GM12873 (cell line): ENCODE data around the gene FDX1.

Experiments used
- TF ChIP-seq, protein P1 (sequence below): IDR thresholded peaks from 2 replicates; pipeline ENCODE4 v1.5.1; 2012; ENCODE audit warnings: low read depth, mild to moderate bottlenecking, moderate library complexity, low read length, control low read depth; ENCODE audit not compliant: insufficient read depth; ENCODE audit errors: missing control alignments

The FDX1 gene

DNA sequence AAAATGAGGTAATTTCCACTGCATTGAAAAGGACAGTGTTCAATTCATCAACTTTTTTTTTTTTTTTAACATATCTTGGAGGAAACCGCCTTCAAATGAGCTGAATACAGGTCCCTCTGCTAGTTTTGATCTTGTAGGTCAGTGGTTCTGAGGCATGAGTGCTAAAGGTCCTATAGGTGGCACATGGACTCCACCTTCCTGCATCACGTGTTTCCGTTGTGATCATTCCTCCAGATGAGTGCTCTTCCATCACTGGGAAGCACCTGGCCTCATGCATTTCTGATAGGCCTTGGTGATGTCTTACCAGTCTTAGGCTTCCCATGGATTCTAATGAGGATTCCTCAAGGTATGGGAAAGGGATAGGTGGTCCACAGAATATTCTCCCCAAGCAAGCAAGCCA, 37.8 kb downstream of the FDX1 start:
- TF ChIP-seq, protein P1, sequence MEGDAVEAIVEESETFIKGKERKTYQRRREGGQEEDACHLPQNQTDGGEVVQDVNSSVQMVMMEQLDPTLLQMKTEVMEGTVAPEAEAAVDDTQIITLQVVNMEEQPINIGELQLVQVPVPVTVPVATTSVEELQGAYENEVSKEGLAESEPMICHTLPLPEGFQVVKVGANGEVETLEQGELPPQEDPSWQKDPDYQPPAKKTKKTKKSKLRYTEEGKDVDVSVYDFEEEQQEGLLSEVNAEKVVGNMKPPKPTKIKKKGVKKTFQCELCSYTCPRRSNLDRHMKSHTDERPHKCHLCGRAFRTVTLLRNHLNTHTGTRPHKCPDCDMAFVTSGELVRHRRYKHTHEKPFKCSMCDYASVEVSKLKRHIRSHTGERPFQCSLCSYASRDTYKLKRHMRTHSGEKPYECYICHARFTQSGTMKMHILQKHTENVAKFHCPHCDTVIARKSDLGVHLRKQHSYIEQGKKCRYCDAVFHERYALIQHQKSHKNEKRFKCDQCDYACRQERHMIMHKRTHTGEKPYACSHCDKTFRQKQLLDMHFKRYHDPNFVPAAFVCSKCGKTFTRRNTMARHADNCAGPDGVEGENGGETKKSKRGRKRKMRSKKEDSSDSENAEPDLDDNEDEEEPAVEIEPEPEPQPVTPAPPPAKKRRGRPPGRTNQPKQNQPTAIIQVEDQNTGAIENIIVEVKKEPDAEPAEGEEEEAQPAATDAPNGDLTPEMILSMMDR: no peak

DNA sequence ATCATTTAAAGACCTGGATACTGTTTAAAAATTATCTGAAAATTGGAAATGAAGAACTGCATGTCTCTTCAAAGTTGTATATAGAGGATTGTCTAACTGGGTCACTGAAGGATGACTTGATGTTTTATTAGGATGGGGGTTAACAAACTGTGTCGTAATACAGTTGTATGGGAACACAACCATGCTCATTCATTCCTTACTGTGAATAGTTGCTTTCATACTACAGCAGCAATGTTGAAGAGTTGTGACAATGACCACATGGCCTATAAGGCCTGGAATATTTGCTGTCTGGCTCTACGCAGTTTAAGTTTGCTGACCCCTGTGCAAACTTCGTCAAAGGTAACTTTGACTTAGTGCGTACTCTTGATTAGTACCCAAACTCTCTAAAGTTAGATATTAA, 38.4 kb downstream of the FDX1 start:
- TF ChIP-seq, protein P1: no peak

DNA sequence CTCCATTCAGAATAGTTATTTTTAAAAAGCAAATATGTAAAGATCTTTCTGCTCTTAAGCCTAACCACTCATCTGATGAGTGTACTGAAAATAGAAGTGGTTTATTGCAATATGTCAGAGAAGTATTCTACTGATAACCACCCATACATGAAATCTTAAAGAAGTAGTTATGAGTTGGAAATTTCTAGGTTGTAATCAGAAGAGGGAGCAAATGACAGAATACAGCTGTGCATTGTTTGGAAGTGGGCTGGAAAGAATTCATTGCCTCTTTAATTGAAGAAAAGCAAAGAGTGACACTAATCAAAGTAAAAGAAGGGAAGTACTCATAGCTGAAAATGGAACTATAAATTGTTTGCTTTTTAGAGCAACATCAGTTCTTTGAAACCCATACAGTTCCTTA, 39.4 kb downstream of the FDX1 start:
- TF ChIP-seq, protein P1: no peak

DNA sequence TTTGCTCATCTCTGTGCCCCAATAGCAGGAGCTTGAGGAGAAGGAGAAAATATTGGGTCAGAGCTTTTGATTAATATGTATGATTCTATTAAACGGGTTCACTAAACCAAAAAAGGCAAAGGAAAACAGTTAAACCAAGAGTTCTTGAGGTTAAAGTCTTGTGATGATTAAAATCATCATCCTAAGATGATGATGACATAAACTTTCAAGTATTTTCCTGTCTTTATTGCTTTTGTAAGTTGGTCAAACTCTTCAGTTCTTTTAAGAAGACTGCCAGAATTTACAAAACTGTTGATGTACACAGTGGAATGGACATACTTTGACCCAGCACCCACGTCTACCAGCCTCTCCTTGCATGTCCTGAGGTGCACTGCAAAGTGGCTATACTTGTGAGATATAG, 41.0 kb downstream of the FDX1 start:
- TF ChIP-seq, protein P1: no peak

DNA sequence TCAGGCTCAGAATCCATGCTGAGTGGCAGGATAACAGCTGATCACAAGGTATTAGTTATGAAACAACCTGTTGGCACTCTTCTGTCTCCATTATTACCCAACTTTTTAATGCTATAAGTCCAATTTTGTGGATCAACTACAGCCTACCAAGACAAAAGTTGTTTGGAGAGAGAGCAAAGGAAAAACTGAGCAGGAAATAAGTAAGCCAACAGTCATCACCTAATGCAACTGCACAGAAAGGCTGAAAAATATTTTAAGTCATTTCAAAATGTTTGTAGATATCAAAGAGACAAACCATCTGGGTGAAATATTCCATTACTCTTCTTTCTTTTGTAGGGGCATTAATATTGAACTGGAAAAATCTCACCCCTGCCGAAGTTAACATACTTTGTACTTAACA, 41.6 kb downstream of the FDX1 start:
- TF ChIP-seq, protein P1: no peak

DNA sequence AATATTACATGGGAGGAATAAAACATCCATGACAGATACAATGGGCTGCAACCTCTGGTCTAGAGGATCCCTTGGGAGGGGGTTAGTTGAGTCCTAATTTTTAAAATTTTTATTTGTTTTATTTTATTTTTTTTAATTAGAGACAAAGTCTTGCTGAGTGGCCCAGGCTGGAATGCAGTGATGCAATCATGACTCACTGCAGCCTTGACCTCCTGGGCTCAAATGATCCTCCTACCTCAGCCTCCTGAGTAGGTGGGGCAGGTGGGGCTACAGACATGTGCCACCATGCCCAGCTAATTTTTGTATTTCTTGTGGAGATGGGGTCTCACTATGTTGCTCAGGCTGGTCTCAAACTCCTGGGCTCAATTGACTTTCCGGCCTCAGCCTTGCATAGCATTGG, 43.1 kb downstream of the FDX1 start:
- TF ChIP-seq, protein P1: no peak

DNA sequence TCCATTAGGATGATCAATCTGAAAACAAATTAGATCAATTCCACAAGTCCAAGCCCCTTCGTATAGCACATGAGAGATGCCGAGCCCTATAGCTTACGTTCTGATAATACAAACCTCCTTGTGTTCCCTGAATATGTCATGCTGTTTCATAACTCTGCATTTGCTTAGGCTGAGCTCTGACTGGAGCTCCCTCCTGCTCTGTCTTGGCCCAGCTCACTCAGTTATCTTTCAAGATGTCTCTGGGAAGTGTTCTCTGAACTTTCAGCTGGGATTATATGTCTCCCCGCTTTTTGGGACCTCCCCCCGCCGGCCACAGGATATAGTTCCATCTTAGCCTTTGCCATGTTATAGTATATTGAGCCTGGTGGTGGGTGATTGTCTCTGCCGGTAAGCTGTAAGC, 44.0 kb downstream of the FDX1 start:
- TF ChIP-seq, protein P1: no peak
